PC-9 (cell line): Measurements from ENCODE around the gene RNF227.

Source experiments
- EZH2 ChIP-seq: fragments of 200-600 bp; sonication (generic); IDR thresholded peaks from 2 replicates; pipeline ENCODE4 v1.8.0; 2017; ENCODE audit warnings: antibody characterized with exemption, low read depth
- TF ChIP-seq, protein P1 (sequence below): fragments of 200-600 bp; sonication (generic); conservative IDR thresholded peaks from 2 replicates; pipeline ENCODE4 v1.6.1; 2017; ENCODE audit warnings: mixed run types, antibody characterized with exemption, mild to moderate bottlenecking, moderate library complexity

DNA sequence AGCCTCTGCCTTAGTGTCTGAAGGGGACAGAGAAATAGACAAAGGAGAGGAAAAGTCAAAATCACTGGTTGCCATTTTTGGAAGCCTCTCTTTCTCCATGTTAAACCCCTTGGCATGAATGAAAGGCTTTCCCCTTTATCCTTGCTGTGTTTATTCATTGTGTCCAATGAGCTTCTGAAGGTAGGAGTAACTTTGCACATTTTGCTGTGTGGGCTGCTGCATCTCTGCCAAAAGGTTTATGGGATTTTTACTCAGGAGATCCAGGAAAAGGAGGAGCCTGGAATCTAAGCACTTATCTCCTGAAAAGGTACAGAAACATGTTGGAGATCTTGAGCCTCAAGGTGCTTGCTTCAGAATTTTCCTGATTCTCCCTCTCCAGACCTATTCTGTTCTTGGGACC, 19.8 kb upstream of the RNF227 start:
- TF ChIP-seq, protein P1, sequence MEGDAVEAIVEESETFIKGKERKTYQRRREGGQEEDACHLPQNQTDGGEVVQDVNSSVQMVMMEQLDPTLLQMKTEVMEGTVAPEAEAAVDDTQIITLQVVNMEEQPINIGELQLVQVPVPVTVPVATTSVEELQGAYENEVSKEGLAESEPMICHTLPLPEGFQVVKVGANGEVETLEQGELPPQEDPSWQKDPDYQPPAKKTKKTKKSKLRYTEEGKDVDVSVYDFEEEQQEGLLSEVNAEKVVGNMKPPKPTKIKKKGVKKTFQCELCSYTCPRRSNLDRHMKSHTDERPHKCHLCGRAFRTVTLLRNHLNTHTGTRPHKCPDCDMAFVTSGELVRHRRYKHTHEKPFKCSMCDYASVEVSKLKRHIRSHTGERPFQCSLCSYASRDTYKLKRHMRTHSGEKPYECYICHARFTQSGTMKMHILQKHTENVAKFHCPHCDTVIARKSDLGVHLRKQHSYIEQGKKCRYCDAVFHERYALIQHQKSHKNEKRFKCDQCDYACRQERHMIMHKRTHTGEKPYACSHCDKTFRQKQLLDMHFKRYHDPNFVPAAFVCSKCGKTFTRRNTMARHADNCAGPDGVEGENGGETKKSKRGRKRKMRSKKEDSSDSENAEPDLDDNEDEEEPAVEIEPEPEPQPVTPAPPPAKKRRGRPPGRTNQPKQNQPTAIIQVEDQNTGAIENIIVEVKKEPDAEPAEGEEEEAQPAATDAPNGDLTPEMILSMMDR: no peak
- TF ChIP-seq EZH2: no peak
